ENCODE measurements around the gene TCF12.

Gene TCF12

GRCh38 chr15:57205996-57206395 is 287.6 kb downstream of the TCF12 start:
- Histone ChIP-seq H3K27me3 (ENCODE audit: control insufficient read depth, insufficient read depth, low read length) (no peaks in the 10 kb centered on the region), H3K27ac (no peak overlapping the region), H2AFZ (no peak overlapping the region), H3K4me1 (no peaks in the 10 kb centered on the region), H3K36me3 (ENCODE audit: control insufficient read depth, insufficient read depth, low read length) (no peaks in the 10 kb centered on the region), H3K79me2 (no peaks in the 10 kb centered on the region), H3K4me2 (ENCODE audit: low read length) (no peak overlapping the region), H3K9me3 (ENCODE audit: control insufficient read depth, low read length) (no peaks in the 10 kb centered on the region), H3K9ac (no peak overlapping the region), H3K4me3 (ENCODE audit: low read depth, low read length) (no peak overlapping the region)
- TF ChIP-seq CTCF (IDR thresholded peaks at IDR 0.05), result no peak

- no peaks in the 10 kb centered on the region for H3K36me3 ChIP-seq (ENCODE audit: control insufficient read depth, insufficient read depth, low read length)
Measured at GRCh38 chr15:57213862-57214261, 295.4 kb downstream of the TCF12 start.

GRCh38 chr15:57215326-57215725 is 296.9 kb downstream of the TCF12 start:
- TF ChIP-seq CTCF (IDR thresholded peaks at IDR 0.05), result no peak
- Histone ChIP-seq H3K4me2 (ENCODE audit: low read length) (no peak overlapping the region), H2AFZ (no peak overlapping the region), H3K36me3 (ENCODE audit: control insufficient read depth, insufficient read depth, low read length) (no peaks in the 10 kb centered on the region), H3K27ac (no peak overlapping the region), H3K79me2 (peaks cover 4% of the 10 kb centered on the region), H3K9me3 (ENCODE audit: control insufficient read depth, low read length) (no peaks in the 10 kb centered on the region), H3K9ac (no peak overlapping the region), H3K27me3 (ENCODE audit: control insufficient read depth, insufficient read depth, low read length) (no peaks in the 10 kb centered on the region), H3K4me3 (ENCODE audit: low read depth, low read length) (no peak overlapping the region), H3K4me1 (no peaks in the 10 kb centered on the region)

More at GRCh38 chr15:57213862-57214261, 295.4 kb downstream of the TCF12 start:
- H3K27me3 ChIP-seq (ENCODE audit: control insufficient read depth, insufficient read depth, low read length), result no peaks in the 10 kb centered on the region
- no peak overlapping the region for H3K4me2 ChIP-seq (ENCODE audit: low read length)
- H3K4me3 ChIP-seq (ENCODE audit: low read depth, low read length), result no peak overlapping the region
- no peaks in the 10 kb centered on the region for H3K79me2 ChIP-seq
- no peaks in the 10 kb centered on the region for H3K9me3 ChIP-seq (ENCODE audit: control insufficient read depth, low read length)
- no peak overlapping the region for H3K27ac ChIP-seq
- TF ChIP-seq CTCF (IDR thresholded peaks at IDR 0.05), result peak; percentile 39
- H3K4me1 ChIP-seq, result no peaks in the 10 kb centered on the region
- no peak overlapping the region for H3K9ac ChIP-seq
- H2AFZ ChIP-seq, result no peak overlapping the region

GRCh38 chr15:57215881-57216280 is 297.4 kb downstream of the TCF12 start:
- no peaks in the 10 kb centered on the region for H3K27me3 ChIP-seq (ENCODE audit: control insufficient read depth, insufficient read depth, low read length)
- H3K4me3 ChIP-seq (ENCODE audit: low read depth, low read length), result no peak overlapping the region
- H3K36me3 ChIP-seq (ENCODE audit: control insufficient read depth, insufficient read depth, low read length), result no peaks in the 10 kb centered on the region
- no peaks in the 10 kb centered on the region for H3K9me3 ChIP-seq (ENCODE audit: control insufficient read depth, low read length)
- TF ChIP-seq CTCF (IDR thresholded peaks at IDR 0.05), result no peak
- peaks cover 4% of the 10 kb centered on the region for H3K79me2 ChIP-seq
- no peak overlapping the region for H2AFZ ChIP-seq
- no peaks in the 10 kb centered on the region for H3K4me1 ChIP-seq
- H3K4me2 ChIP-seq (ENCODE audit: low read length), result no peak overlapping the region
- no peak overlapping the region for H3K9ac ChIP-seq
- no peak overlapping the region for H3K27ac ChIP-seq

- Histone ChIP-seq H3K27ac (no peak overlapping the region), H3K9me3 (ENCODE audit: control insufficient read depth, low read length) (no peaks in the 10 kb centered on the region), H3K27me3 (ENCODE audit: control insufficient read depth, insufficient read depth, low read length) (no peaks in the 10 kb centered on the region), H3K9ac (no peak overlapping the region), H3K4me1 (no peaks in the 10 kb centered on the region), H3K36me3 (ENCODE audit: control insufficient read depth, insufficient read depth, low read length) (no peaks in the 10 kb centered on the region), H3K4me3 (ENCODE audit: low read depth, low read length) (no peak overlapping the region), H2AFZ (no peak overlapping the region), H3K79me2 (peaks cover 4% of the 10 kb centered on the region), H3K4me2 (ENCODE audit: low read length) (no peak overlapping the region)
- TF ChIP-seq CTCF (IDR thresholded peaks at IDR 0.05), result no peak
Measured at GRCh38 chr15:57216288-57216687, 297.8 kb downstream of the TCF12 start.
